Esophagus muscularis mucosa (tissue), 4 donors: ENCODE results near the gene TUBB2B.

Source experiments
- CTCF ChIP-seq, 3 experiments: fragments of 200-600 bp in 2 of 3; fragments of 450-650 bp in 1 of 3; sonication (generic) in 2 of 3; IDR thresholded peaks; one replicate each; pipeline ENCODE4 v1.5.1; 2017 to 2019; ENCODE audit warnings: antibody characterized with exemption in 3 of 3, mild to moderate bottlenecking in 2 of 3, moderate library complexity in 1 of 3
- EP300 ChIP-seq: sonication (generic); formaldehyde crosslinking; IDR thresholded peaks from one replicate; pipeline ENCODE4 v1.6.1; 2017; ENCODE audit warnings: antibody characterized with exemption
- POLR2A ChIP-seq: fragments of 450-650 bp; IDR thresholded peaks from one replicate; pipeline ENCODE4 v1.6.1; 2017; ENCODE audit warnings: antibody characterized with exemption, moderate library complexity, mild to moderate bottlenecking, low read depth

- TF ChIP-seq POLR2A (no peak), CTCF (IDR thresholded peaks at IDR 0.05) (no peak), EP300 (no peak)
Observed at GRCh38 chr6:3244003-3244831, 16.8 kb upstream of the TUBB2B start.
